H1 (cell line): Measurements from ENCODE around the gene RGS11. TPM values are rescaled to one million over a fixed set of nuclear protein-coding genes. Genes with fewer than 3 reads are reported as not detected.

ENCODE experiments used
- CTCF ChIA-PET: fragments of 300-600 bp; sonication (Branson Sonifier 250); formaldehyde crosslinking; loops from one replicate; lab custom pipeline; 2021; ENCODE audit not compliant: partially characterized antibody; lab: Charles Lee
- POLR2A ChIA-PET: fragments of 300-600 bp; sonication (Branson Sonifier 250); formaldehyde crosslinking; loops from one replicate; lab custom pipeline; 2021; ENCODE audit warnings: inconsistent platforms; ENCODE audit not compliant: partially characterized antibody; lab: Charles Lee
- DNase-seq, 2 experiments: peaks; one replicate each; pipeline versions ENCODE4 v3.0.0 to v3.0.0-alpha.2; 2010 to 2022; ENCODE audit warnings: low spot score in 2 of 2, low read depth in 1 of 2, mixed read lengths in 1 of 2
- FAIRE-seq: peaks from 2 replicates; lab custom pipeline; 2011; peaks lifted over from hg19 to GRCh38; lab: Jason Lieb, UNC
- H2AFZ ChIP-seq: 2 replicates; pipeline ENCODE4 v1.8.1; 2012; ENCODE audit warnings: low read length, inconsistent platforms
- H2AK5ac ChIP-seq: 2 replicates; pipeline ENCODE4 v1.6.1; 2013; ENCODE audit warnings: low read depth, low read length
- H2BK120ac ChIP-seq: replicated peaks from 2 replicates; pipeline ENCODE3; 2013; ENCODE audit warnings: low read depth, low read length, inconsistent platforms
- H2BK12ac ChIP-seq: 2 replicates; pipeline ENCODE4 v1.6.1; 2013; ENCODE audit warnings: low read depth, low read length
- H2BK15ac ChIP-seq: 2 replicates; pipeline ENCODE4 v1.6.1; 2013; ENCODE audit warnings: low read length
- H2BK20ac ChIP-seq: 2 replicates; pipeline ENCODE4 v1.6.1; 2013; ENCODE audit warnings: low read length
- H2BK5ac ChIP-seq: 2 replicates; pipeline ENCODE4 v1.6.1; 2013; ENCODE audit warnings: low read depth, low read length
- H3K14ac ChIP-seq: 2 replicates; pipeline ENCODE4 v1.6.1; 2013; ENCODE audit warnings: inconsistent platforms; ENCODE audit not compliant: insufficient read length
- H3K18ac ChIP-seq: 2 replicates; pipeline ENCODE4 v1.6.1; 2013; ENCODE audit warnings: low read length; ENCODE audit errors: extremely low read depth
- H3K23ac ChIP-seq: 2 replicates; pipeline ENCODE4 v1.6.1; 2013; ENCODE audit warnings: inconsistent platforms; ENCODE audit not compliant: insufficient read length
- H3K23me2 ChIP-seq: 2 replicates; pipeline ENCODE4 v1.6.1; 2013; ENCODE audit warnings: low read depth, low read length
- H3K27ac ChIP-seq: 2 replicates; pipeline ENCODE4 v1.6.1; 2011; ENCODE audit warnings: low read depth, low read length, inconsistent platforms
- H3K27me3 ChIP-seq, 4 experiments: replicated peaks in 1 of 4; 1 replicate in 1 of 4; 2 replicates in 3 of 4; pipeline versions ENCODE4 v1.6.1 to v1.8.1; 2011 to 2013; ENCODE audit warnings: low read length in 3 of 4, mild to moderate bottlenecking in 3 of 4, inconsistent platforms in 2 of 4, mixed read lengths in 2 of 4, moderate library complexity in 1 of 4; ENCODE audit not compliant: control insufficient read depth in 3 of 4, insufficient read depth in 3 of 4; ENCODE audit errors: extremely low read depth in 1 of 4
- H3K36me3 ChIP-seq, 4 experiments: 2 replicates each; pipeline versions ENCODE4 v1.6.1 to v1.8.1; 2011 to 2013; ENCODE audit warnings: mild to moderate bottlenecking in 4 of 4, low read length in 3 of 4, moderate library complexity in 2 of 4, control low read depth in 1 of 4, inconsistent platforms in 1 of 4; ENCODE audit not compliant: insufficient read depth in 4 of 4, control insufficient read depth in 2 of 4
- H3K4ac ChIP-seq: replicated peaks from 2 replicates; pipeline ENCODE3; 2013; ENCODE audit warnings: low read length, low read depth, mixed read lengths, inconsistent platforms; ENCODE audit not compliant: insufficient read length
- H3K4me1 ChIP-seq, 4 experiments: replicated peaks in 1 of 4; 1 replicate in 1 of 4; 2 replicates in 3 of 4; pipeline versions ENCODE4 v1.6.1 to v1.8.1; 2011 to 2013; ENCODE audit warnings: low read length in 3 of 4, inconsistent platforms in 2 of 4, mixed read lengths in 1 of 4; ENCODE audit not compliant: insufficient read depth in 4 of 4, control insufficient read depth in 3 of 4
- H3K4me2 ChIP-seq, 2 experiments: 2 replicates each; pipeline versions ENCODE4 v1.6.1 to v1.8.1; 2011 to 2013; ENCODE audit warnings: low read depth in 2 of 2, low read length in 2 of 2, control low read depth in 1 of 2, inconsistent platforms in 1 of 2, mild to moderate bottlenecking in 1 of 2; ENCODE audit not compliant: insufficient read depth in 1 of 2
- H3K4me3 ChIP-seq, 4 experiments: fragments of 200-600, 300-600 bp in 1 of 4; sonication (generic), shearing (Covaris generic), sonication (Bioruptor Twin) in 1 of 4; 2 replicates each; pipeline versions ENCODE4 v1.5.1 to v1.8.1; 2011 to 2016; ENCODE audit warnings: low read length in 4 of 4, low read depth in 3 of 4, control low read depth in 2 of 4, inconsistent platforms in 2 of 4, mild to moderate bottlenecking in 2 of 4, mixed read lengths in 1 of 4, moderate library complexity in 1 of 4; ENCODE audit not compliant: insufficient read depth in 2 of 4; ENCODE audit errors: extremely low read depth in 1 of 4
- H3K56ac ChIP-seq: replicated peaks from 2 replicates; pipeline ENCODE3; 2013; ENCODE audit warnings: low read depth, mild to moderate bottlenecking, mixed read lengths, low read length, inconsistent platforms; ENCODE audit not compliant: insufficient read length
- H3K79me1 ChIP-seq: 2 replicates; pipeline ENCODE4 v1.6.1; 2013; ENCODE audit warnings: low read depth, low read length, control low read depth
- H3K79me2 ChIP-seq, 2 experiments: 2 replicates each; pipeline versions ENCODE4 v1.6.1 to v1.8.1; 2012 to 2013; ENCODE audit warnings: low read length in 2 of 2, mild to moderate bottlenecking in 2 of 2, inconsistent platforms in 1 of 2; ENCODE audit not compliant: insufficient read depth in 2 of 2, control insufficient read depth in 1 of 2
- H3K9ac ChIP-seq, 4 experiments: replicated peaks in 1 of 4; 1 replicate in 1 of 4; 2 replicates in 3 of 4; pipeline versions ENCODE4 v1.6.1 to v1.8.1; 2011 to 2013; ENCODE audit warnings: low read depth in 3 of 4, low read length in 3 of 4, control low read depth in 2 of 4, mild to moderate bottlenecking in 2 of 4, moderate library complexity in 2 of 4, inconsistent platforms in 1 of 4; ENCODE audit errors: extremely low read depth in 1 of 4
- H3K9me3 ChIP-seq, 2 experiments: 2 replicates each; pipeline versions ENCODE4 v1.6.1 to v1.8.1; 2012 to 2013; ENCODE audit warnings: mild to moderate bottlenecking in 2 of 2, moderate library complexity in 2 of 2, control low read depth in 1 of 2, inconsistent platforms in 1 of 2, low read depth in 1 of 2, low read length in 1 of 2, mixed read lengths in 1 of 2; ENCODE audit not compliant: insufficient read depth in 2 of 2
- H4K20me1 ChIP-seq, 2 experiments: replicated peaks in 1 of 2; 2 replicates each; pipeline versions ENCODE3 to v1.8.1; 2011 to 2013; ENCODE audit warnings: inconsistent platforms in 2 of 2, low read length in 2 of 2, mild to moderate bottlenecking in 1 of 2; ENCODE audit not compliant: insufficient read depth in 2 of 2, control insufficient read depth in 1 of 2
- H4K5ac ChIP-seq: 2 replicates; pipeline ENCODE4 v1.6.1; 2013; ENCODE audit warnings: low read length, low read depth, mixed read lengths, inconsistent platforms; ENCODE audit not compliant: insufficient read length
- H4K8ac ChIP-seq: 2 replicates; pipeline ENCODE4 v1.8.0; 2013; ENCODE audit warnings: mild to moderate bottlenecking, moderate library complexity, low read length, inconsistent platforms; ENCODE audit not compliant: insufficient read depth; ENCODE audit errors: extremely low read depth
- H4K91ac ChIP-seq: replicated peaks from 2 replicates; pipeline ENCODE3; 2013; ENCODE audit warnings: low read length, mixed read lengths, inconsistent platforms; ENCODE audit not compliant: insufficient read length
- ASH2L ChIP-seq: fragments of 200-600, 300-600 bp; sonication (generic); IDR thresholded peaks from one replicate; pipeline ENCODE4 v1.7.1; 2017; ENCODE audit warnings: low read length
- CREB1 ChIP-seq: IDR thresholded peaks from 2 replicates; pipeline ENCODE4 v1.6.1; 2012; ENCODE audit warnings: inconsistent platforms
- EZH2 ChIP-seq: fragments of 200-600 bp; sonication (generic); IDR thresholded peaks from 2 replicates; pipeline ENCODE4 v1.7.1; 2012; ENCODE audit warnings: low read depth, mild to moderate bottlenecking, moderate library complexity, low read length, inconsistent platforms; ENCODE audit not compliant: severe bottlenecking
- FOSL1 ChIP-seq: IDR thresholded peaks from 2 replicates; pipeline ENCODE4 v1.6.1; 2011; ENCODE audit warnings: mild to moderate bottlenecking, low read depth, low read length, moderate library complexity; ENCODE audit not compliant: insufficient read depth
- MAFK ChIP-seq: IDR thresholded peaks from 2 replicates; pipeline ENCODE4 v1.6.1; 2012; ENCODE audit warnings: low read depth, mild to moderate bottlenecking, improper control_type of control experiment, low read length
- NRF1 ChIP-seq: IDR thresholded peaks from 2 replicates; pipeline ENCODE4 v1.6.1; 2011; ENCODE audit warnings: mild to moderate bottlenecking, low read depth, low read length, improper control_type of control experiment
- PHF8 ChIP-seq: fragments of 200-600 bp; sonication (generic); conservative IDR thresholded peaks from 2 replicates; pipeline ENCODE4 v1.7.1; 2012; ENCODE audit warnings: low read depth, mild to moderate bottlenecking, inconsistent platforms, low read length, moderate library complexity
- POLR2A ChIP-seq, 2 experiments: IDR thresholded peaks; 1 replicate in 1 of 2; 2 replicates in 1 of 2; pipeline ENCODE4 v1.6.1; 2011; ENCODE audit warnings: low read depth in 2 of 2, low read length in 2 of 2, mild to moderate bottlenecking in 2 of 2; ENCODE audit errors: control extremely low read depth in 1 of 2
- POLR2AphosphoS5 ChIP-seq: IDR thresholded peaks from 2 replicates; pipeline ENCODE4 v1.6.1; 2011; ENCODE audit warnings: low read depth, low read length
- SIN3A ChIP-seq, 2 experiments: IDR thresholded peaks in 1 of 2; conservative IDR thresholded peaks in 1 of 2; 2 replicates each; pipeline ENCODE4 v1.6.1; 2011 to 2012; ENCODE audit warnings: low read length in 2 of 2, improper control_type of control experiment in 1 of 2, low read depth in 1 of 2, mild to moderate bottlenecking in 1 of 2
- SRF ChIP-seq: IDR thresholded peaks from 2 replicates; pipeline ENCODE4 v1.6.1; 2011; ENCODE audit warnings: mild to moderate bottlenecking, low read depth, low read length, moderate library complexity
- SUZ12 ChIP-seq: fragments of 200-600 bp; sonication (generic); IDR thresholded peaks from 2 replicates; pipeline ENCODE4 v1.6.1; 2012; ENCODE audit warnings: mild to moderate bottlenecking, inconsistent platforms, low read length, moderate library complexity, mixed read lengths
- TAF7 ChIP-seq: optimal IDR thresholded peaks from 2 replicates; pipeline ENCODE3; 2011; ENCODE audit warnings: low read depth, mild to moderate bottlenecking, inconsistent platforms, low read length, moderate library complexity, borderline replicate concordance
- TCF12 ChIP-seq: IDR thresholded peaks from 2 replicates; pipeline ENCODE4 v1.6.1; 2011; ENCODE audit warnings: low read depth, mild to moderate bottlenecking, low read length
- WGBS, 2 experiments: shearing (Covaris generic) in 1 of 2; methylation state at CpG; one replicate each; pipeline versions ENCODE4 v1.1.6 to v1.1.7; 2013 to 2015; ENCODE audit warnings: low lambda C conversion rate in 2 of 2, mixed read lengths in 2 of 2, inconsistent platforms in 1 of 2, low coverage in 1 of 2, missing lambda C conversion rate in 1 of 2; ENCODE audit not compliant: insufficient replicate concordance in 2 of 2, insufficient coverage in 1 of 2, insufficient read length in 1 of 2; ENCODE audit errors: extremely low coverage in 1 of 2, missing lambda C conversion rate in 1 of 2; 5-methylcytosine and 5-hydroxymethylcytosine counted together
- polyA plus RNA-seq, 7 experiments: library from polyadenylated mRNA; depleted of rRNA in 3 of 7; stranded (reverse) in 5 of 7; unstranded in 2 of 7; fragments of >200 nt in 5 of 7; fragments of 200-250 nt in 2 of 7; gene quantifications; 1 replicate in 5 of 7; 2 replicates in 1 of 7; 4 replicates in 1 of 7; pipeline versions ENCODE4 v1.2.1 to v1.2.3, GENCODE V29; 2011 to 2013; ENCODE audit warnings: missing spikeins in 2 of 7, mixed read lengths in 2 of 7
- total RNA-seq: library from RNA; stranded (reverse); fragmentation: NEBNext Ultra II Directional; extraction: Animal tissue kit (Norgen Biotek cat#: 25700); gene quantifications from 2 replicates; pipeline ENCODE4 v1.2.1, GENCODE V29; 2021

The RGS11 gene
- total and polyA plus RNA-seq, 2 of the 8 experiments (the other 6 are each of a cell fraction or from before 2014, with no cell fraction given): 0.84 to 1.2 TPM

GRCh38 chr16:254461-254860 lies 21.3 kb downstream of the RGS11 start:
- H2BK120ac ChIP-seq: no peak overlapping the region
- no peak overlapping the region for H3K27ac ChIP-seq
- no peak overlapping the region for H3K4me3 ChIP-seq
- H3K18ac ChIP-seq: no peak overlapping the region
- H4K8ac ChIP-seq: no peak overlapping the region
- H2BK5ac ChIP-seq: no peak overlapping the region
- no peak overlapping the region for H2BK12ac ChIP-seq
- no peak overlapping the region for H2AFZ ChIP-seq
- ChIA-PET POLR2A (interaction anchor here (2.1 to 2.3 kb wide), 2 partner anchors 16 to 26 kb away, joined by 5 to 6 read pairs; partner anchors contain the start of gene LUC7L), CTCF (interaction anchor here (0.9 to 1.4 kb wide), 4 partner anchors 10 to 233 kb away, joined by 3 to 4 read pairs (median 3); no protein-coding TSS in a partner anchor)
- H3K4me1 ChIP-seq: no peaks in the 10 kb centered on the region
- no peak overlapping the region for H4K5ac ChIP-seq
- no peaks in the 10 kb centered on the region; the same call in none of the 2 replicates for H3K79me1 ChIP-seq
- H3K23me2 ChIP-seq: no peaks in the 10 kb centered on the region
- no peak overlapping the region for H2BK15ac ChIP-seq
- 96% methylated on average over 25 of the region's 25 CpGs; no CpG with 5 or more reads in 1 of the 2 experiments for WGBS, 2 experiments
- no peak overlapping the region for H3K4me2 ChIP-seq
- H3K4ac ChIP-seq: no peak overlapping the region
- no peak for FAIRE-seq
- no peak overlapping the region for H3K23ac ChIP-seq
- DNase-seq: no peak
- H3K9ac ChIP-seq: no peak overlapping the region
- H3K14ac ChIP-seq: no peak overlapping the region
- H2BK20ac ChIP-seq: no peak overlapping the region
- H3K36me3 ChIP-seq: peaks cover 0 to 14% (median 3%) of the 10 kb centered on the region in 4 experiments; a peak in 4 of 8 replicates
- no peak overlapping the region for H2AK5ac ChIP-seq
- TF ChIP-seq MAFK: no peak
- no peak for TF ChIP-seq TCF12
- no peak for TF ChIP-seq CREB1
- TF ChIP-seq SIN3A (conservative IDR thresholded peaks at IDR 0.05 in 1 of 2, IDR thresholded peaks at IDR 0.05 in 1 of 2; ENCODE audit: low read depth in 1 of 2, low read length in 2 of 2): no peak
- TF ChIP-seq NRF1: no peak
- TF ChIP-seq PHF8: no peak
- TF ChIP-seq POLR2A (IDR thresholded peaks at IDR 0.05; ENCODE audit: control extremely low read depth in 1 of 2, low read depth in 2 of 2, low read length in 2 of 2): no peak
- TF ChIP-seq SUZ12: no peak
- no peak for TF ChIP-seq EZH2
- no peak for TF ChIP-seq ASH2L
- TF ChIP-seq FOSL1: no peak
- no peak for TF ChIP-seq TAF7
- TF ChIP-seq POLR2AphosphoS5: no peak
- no peak for TF ChIP-seq SRF
- peaks cover 2 to 4% of the 10 kb centered on the region in 2 experiments for H4K20me1 ChIP-seq
- no peaks in the 10 kb centered on the region for H3K27me3 ChIP-seq
- no peaks in the 10 kb centered on the region for H3K9me3 ChIP-seq
- no peak overlapping the region for H3K56ac ChIP-seq
- no peaks in the 10 kb centered on the region for H3K79me2 ChIP-seq
- H4K91ac ChIP-seq: no peak overlapping the region
